ENCODE measurements around the gene SLN.

Gene SLN

GRCh38 chr11:107720303-107720774 is 8.5 kb upstream of the SLN start:
- DNase-seq = no peak
- intact Hi-C loops (cut with DNase I) = no loop called here

GRCh38 chr11:107719557-107720302 is 7.9 kb upstream of the SLN start:
- peak in 7 of 42 donors; percentile 6 to 48 (median 18) for DNase-seq
- intact Hi-C loops (cut with DNase I) = no loop called here

DNA sequence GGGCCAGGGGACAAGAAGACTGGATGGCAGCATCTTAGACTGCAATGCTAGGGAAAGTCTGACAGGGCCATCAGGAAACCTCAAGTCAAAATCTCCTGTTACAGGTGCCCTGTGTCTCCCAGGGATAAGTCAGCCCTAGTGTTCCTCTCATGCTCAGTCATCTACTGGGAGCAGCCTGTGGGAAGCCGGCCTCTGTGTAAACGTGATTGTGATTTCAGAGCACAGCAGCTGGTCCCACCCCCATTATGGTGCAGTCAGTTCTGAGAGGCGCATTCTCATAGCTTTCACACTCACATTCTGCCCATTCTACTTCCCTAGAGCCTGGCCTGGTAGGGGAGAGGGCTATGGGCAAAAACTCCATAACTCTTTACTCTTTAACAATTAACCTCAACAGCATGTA is 7.2 kb upstream of the SLN start:
- intact Hi-C loops (cut with DNase I) = no loop called here
- peak in 11 of 42 donors; percentile 12 to 54 (median 16) for DNase-seq

DNA sequence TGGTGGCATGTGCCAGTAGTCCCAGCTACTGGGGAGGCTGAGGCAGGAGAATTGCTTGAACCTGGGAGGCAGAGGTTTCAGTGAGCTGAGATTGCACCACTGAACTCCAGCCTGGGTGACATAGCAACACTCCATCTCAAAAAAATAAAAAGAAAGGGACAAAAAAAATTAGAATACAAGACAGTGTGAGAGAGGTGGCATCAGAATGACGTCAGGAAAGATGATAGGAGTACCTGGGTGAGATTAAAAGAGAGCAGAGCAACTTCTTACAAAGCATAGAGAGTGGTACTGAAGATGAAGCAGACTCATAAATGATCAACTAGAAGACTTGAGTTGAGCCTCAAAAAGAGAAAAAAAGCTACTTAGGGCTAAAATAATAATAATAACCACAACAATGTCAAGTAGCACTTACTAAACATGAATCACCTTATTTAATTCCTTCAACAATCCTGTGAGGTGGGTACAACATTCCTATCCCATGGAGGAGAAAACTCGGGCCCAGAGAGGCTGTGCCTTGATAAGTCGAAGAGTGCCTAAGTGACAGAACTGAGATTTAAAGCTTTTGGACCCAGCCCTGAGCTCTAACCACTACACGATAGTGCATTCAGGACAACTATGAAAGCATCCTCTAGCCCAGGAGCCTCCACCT is 5.2 kb upstream of the SLN start:
- no peak for DNase-seq
- intact Hi-C loops (cut with DNase I) = no loop called here

DNA sequence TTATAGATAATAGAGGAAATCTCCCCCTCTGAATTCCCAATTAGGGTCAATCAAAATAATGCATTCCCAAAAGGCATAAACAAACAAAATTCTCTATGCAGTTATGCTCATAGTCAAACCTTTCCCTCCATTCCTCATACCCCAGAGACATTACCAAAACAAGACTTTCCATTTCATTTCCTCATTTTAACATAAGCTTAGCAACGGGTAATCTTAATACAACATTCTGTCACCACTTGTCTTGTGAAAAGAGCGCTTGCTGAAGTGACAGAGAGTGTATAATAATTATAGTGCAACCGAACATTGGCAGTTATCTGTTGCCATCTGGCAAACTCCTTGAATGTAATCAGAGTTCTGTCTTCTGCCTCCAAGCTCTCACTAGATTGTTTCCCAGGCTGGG is 1.2 kb upstream of the SLN start:
- intact Hi-C loops (cut with DNase I) = no loop called here
- DNase-seq = peak in 1 of 42 donors; percentile 13

DNA sequence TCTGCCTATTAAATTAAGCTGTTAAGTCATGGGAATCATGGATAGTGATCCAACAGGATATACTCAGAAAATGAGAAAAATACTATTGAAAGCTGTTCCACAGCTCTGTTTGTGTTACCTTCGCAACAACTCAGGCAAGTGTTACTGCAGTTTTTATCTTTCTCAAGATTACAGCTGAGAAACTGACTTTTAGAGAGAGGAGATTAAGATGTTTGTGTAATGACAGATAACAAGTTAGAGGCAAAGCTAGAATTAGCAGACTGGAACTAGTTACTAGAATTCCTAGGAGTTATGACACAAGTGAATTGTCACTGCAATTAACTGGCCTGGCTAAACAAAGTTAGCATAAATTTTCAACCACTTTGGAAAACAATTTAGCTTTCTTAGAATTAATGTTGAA is 1.6 kb downstream of the SLN start:
- intact Hi-C loops (cut with DNase I) = no loop called here
- no peak for DNase-seq

- no peak for DNase-seq
- intact Hi-C loops (cut with DNase I) = no loop called here
Observed at GRCh38 chr11:107708792-107709191, 3.1 kb downstream of the SLN start.

- intact Hi-C loops (cut with DNase I) = no loop called here
- DNase-seq = no peak
Observed at GRCh38 chr11:107707807-107708206, 4.0 kb downstream of the SLN start.

DNA sequence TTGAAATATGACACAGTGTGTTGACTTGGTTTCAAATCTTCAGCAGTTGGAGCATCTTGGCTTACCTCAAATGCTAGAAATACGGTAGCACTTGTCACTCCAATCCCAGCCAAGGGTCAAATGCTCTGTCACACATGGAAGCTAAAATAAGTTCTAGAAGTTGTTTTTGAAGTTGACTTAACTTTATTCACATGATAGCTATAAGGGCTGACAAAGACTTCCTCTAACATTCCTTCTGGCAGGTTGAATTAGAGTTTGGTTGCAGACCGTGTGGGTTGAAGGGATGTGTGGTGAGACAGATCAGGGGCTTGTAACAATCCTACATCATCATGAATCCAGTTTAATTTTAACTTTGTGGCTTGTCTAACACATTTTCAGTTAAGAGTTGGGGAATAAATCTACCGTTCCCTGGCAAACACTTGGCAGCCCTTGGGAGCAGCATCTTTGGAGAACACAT is 4.6 kb downstream of the SLN start:
- intact Hi-C loops (cut with DNase I) = no loop called here
- DNase-seq = no peak

GRCh38 chr11:107706531-107706930 is 5.3 kb downstream of the SLN start:
- no peak for DNase-seq
- intact Hi-C loops (cut with DNase I) = no loop called here

- DNase-seq = no peak
- intact Hi-C loops (cut with DNase I) = no loop called here
Observed at GRCh38 chr11:107705027-107705426, 6.8 kb downstream of the SLN start.

DNA sequence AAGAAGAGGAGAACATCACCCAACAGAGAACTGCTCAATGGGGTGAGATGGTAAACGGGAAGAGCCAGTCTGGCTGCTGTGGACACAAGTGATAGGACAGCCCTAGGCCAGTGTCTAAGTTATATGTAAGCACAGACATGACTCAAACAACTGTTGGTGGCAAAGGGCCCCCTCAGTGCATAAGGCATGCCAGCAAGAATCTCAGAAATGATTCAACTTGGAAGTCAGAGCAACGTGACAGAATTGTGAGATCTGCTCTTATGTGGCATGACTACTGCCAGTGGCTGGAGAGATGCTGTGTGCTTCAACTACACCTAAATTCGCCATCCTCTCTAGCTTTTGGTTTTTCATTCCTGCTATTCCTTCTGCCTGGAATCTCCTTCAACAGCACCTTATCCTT is 7.4 kb downstream of the SLN start:
- intact Hi-C loops (cut with DNase I) = no loop called here
- DNase-seq = no peak

DNA sequence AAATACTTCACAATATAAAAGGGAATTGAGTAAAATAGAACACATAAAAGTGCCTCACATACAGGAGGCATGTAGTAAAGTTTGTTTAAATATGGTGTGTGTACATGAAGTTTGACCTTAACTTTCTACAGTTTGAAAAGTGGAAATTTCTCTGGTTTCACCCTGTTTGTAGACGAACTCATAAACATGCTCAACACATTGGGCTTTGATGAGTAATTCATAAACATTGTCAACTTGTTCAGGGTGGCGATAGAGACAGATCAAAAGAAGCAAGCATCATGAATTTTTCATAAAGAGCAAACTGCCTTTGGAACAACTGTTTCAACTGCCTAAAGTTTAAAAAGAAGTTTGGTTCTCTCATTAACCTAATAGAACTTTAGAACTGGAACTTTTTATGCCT is 9.1 kb downstream of the SLN start:
- no peak for DNase-seq
- intact Hi-C loops (cut with DNase I) = no loop called here

DNA sequence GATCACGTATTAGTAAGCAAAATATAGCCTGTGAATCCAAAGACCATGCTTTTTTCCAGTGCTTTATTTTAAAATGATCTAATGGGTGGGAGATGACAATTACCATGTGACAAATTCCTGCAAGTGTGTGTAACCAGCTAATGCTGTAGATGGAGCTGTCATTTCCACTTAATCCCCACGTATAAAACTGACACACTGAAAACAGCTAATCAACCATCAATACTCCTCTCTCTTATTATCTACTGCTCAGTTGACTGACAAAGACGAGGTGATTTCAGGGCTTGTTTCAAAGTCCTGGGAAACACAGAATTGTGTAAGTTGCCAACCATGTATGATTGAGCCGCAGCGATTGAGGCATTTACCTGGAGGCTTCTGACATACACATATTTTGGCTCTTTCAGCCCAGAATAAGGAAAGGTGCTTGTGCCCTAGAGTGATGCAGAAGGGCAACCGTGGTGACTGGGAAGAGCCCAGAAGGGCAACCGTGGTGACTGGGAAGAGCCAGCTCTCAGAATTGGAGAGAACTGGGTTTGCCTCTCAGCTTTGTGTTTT is 9.7 kb downstream of the SLN start:
- intact Hi-C loops (cut with DNase I) = no loop called here
- DNase-seq = no peak

- intact Hi-C loops (cut with DNase I) = no loop called here
- no peak for DNase-seq
Observed at GRCh38 chr11:107699371-107700285, 12.2 kb downstream of the SLN start.

DNA sequence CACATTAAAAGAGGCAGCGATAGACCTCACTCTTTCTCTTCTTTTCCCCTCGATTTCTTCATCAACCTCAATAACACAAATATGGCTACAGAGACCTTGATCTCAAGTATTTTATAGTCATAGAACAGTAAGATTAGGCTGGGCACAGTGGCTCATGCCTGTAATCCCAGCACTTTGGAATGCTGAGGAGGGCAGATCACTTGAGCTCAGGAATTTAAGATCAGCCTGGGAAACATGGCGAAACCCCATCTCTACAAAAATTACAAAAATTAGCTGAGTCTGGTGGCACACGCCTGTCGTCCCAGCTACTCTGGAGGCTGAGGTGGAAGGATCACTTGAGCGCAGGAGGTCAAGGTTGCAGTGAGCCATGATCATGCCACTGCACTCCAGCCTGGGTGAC is 14.6 kb downstream of the SLN start:
- no peak for DNase-seq
- intact Hi-C loops (cut with DNase I) = no loop called here

DNA sequence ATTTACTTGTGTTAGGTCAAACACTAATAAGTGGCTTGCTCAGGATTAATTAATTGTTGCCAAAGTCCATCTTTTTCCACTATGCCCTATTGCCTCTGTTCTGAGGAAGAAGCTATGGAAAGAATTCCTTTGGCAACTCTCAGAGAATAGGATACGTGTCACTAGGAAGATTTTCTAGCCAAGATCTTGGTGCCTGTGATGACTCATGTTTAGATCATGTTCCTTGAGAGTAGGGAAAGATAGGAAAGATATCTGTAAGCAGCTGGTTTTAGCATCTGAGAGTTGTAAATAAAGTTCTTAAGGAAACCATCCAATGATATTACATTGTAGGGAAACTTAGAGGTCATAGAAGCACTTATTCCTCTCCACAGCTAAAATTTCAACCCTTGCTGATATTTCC is 15.7 kb downstream of the SLN start:
- DNase-seq = peak in 1 of 42 donors; percentile 22
- intact Hi-C loops (cut with DNase I) = no loop called here

GRCh38 chr11:107695446-107695845 is 16.4 kb downstream of the SLN start:
- intact Hi-C loops (cut with DNase I) = no loop called here
- DNase-seq = no peak

DNA sequence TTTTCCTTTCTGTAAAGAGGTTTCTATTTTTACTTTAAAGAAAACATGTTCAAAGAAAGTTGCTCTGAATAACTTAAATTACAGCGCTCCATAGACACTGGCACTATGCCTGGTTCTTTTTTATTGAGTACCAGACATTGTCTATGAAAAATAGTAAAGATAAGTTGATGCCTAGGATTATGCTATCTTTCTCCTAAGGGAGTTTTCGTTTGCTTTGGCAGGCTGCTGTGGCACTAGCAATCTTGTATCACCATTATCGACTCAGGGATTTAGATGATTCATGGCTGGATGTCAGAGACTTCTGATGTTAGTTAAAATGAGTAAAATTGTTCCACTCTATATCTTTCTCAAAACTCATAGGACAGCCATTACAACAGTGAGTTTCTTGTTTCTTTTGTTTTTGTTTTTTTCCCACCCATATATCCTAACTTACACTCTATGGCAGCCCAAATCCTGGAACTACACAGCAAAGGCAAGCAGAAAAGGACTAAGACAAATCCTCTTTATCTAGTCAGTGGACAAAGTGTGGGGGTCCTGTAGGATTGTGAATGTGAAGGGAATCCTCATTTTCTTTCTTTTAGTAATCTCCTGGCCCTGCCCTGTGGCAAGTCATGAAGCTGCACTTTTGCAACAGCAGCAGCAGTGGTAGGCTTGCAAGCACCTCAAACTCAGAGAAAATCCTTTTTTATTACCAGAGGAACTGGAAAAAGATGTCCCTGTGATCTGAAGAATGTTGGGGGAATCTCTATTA is 20.7 kb downstream of the SLN start:
- intact Hi-C loops (cut with DNase I) = no loop called here
- DNase-seq = no peak

All from head of caudate nucleus (tissue), 42 donors.